Ammon's horn (tissue), 1 donor: Measurements from ENCODE around the gene RHOB.
"Not testable (repeated sequence)": the region's sequence is repeated elsewhere in the genome, so short reads cannot be mapped to it uniquely, and the experiment has no call there.

Experiments
- DNase-seq: peaks from one replicate; pipeline ENCODE4 v3.0.0-alpha.2; 2016; ENCODE audit warnings: low spot score

Gene RHOB

DNA sequence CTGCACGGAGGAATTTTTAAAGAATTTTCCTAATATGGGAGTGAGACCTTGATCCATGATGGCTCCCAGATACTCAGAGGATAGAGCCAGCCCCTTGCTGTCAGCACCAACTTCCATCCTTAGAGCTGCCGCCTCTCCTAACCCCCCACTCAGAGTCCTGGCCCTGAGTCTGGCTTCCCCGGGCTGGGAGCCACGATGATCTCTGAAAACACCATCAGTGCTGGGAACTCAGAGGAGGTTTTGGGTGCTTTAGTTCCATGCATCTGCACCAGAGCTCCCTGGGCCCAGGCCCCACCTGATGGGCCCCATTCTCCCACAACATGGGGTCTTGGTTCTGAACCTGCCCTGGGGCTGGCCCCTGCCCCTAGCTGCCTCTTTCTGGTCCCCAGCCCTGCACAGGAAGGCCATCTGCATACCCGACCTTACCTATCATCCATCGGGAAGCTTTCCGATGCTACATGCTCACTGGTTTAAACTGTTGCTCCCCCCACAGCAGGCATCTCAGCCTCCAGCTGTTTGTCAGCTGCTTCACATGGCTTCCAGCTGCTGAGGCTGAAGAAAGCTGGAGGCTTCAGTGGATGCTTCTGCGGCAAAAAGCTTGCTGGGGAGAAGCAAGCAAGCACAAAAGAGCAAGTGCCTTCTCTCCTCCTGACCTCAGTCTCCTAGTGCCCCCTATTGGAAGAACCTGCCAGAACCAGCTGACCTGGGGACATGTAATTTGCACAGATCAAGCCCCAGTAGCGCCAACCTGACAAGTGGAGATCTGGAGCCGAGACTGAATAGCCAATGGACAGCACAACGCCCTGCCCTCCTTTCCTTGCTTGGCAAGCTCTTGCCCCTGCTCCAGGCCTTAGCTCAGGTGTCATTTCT, 24.2 kb upstream of the RHOB start:
- peak; percentile 53 for DNase-seq

GRCh38 chr2:20423359-20423758, 23.5 kb upstream of the RHOB start:
- DNase-seq = no peak

- DNase-seq = no peak
These were observed 23.0 kb upstream of the RHOB start for GRCh38 chr2:20423847-20424246.

DNA sequence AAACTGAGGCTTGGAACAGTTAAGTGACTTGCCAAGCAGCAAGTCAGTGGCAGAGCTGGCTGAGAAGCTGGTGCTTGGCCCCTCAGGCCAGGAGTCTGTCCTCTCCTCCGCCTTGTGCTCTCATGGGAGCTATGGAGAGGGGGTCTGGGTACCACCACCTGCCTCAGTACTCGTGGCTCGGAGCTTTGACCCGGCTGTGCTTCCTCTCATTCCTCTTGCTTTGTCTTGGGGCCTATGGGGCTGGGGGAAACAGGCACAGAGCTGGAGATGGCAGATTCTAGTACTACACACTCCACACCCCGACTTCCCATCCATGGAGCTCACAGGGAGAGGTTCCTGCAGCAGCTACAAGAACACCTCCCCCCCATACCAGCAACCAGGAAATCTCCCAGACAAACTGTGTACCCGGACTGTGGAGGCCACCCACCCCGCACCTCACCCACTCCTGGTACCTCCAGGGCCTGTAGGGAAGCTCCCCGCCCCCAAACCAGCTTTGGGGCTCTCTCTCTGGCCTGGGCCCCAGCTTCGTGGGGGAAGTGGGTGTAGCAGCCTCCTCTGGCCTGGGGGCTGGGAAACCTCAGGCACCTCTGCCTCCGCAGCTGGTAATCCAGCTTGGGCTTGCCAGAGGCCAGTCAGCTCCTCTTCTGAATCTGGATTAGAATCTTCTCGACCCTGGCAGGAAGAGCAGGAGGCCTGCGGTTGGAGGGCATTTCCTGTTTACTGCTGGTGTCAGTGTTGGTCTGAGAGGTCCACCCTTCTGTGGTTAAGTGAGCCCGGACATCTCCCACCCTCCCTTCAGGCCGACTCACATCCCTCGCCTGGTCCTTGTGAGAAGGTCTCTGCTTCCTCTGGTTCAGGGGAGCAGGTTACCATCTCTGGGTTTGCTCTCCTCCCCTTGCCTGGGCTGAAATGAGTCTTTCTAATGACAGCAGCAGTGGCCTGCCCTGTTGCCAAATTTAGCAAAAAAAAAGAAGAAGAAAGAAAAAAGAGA, 22.3 kb upstream of the RHOB start:
- DNase-seq = peak; percentile 79

DNA sequence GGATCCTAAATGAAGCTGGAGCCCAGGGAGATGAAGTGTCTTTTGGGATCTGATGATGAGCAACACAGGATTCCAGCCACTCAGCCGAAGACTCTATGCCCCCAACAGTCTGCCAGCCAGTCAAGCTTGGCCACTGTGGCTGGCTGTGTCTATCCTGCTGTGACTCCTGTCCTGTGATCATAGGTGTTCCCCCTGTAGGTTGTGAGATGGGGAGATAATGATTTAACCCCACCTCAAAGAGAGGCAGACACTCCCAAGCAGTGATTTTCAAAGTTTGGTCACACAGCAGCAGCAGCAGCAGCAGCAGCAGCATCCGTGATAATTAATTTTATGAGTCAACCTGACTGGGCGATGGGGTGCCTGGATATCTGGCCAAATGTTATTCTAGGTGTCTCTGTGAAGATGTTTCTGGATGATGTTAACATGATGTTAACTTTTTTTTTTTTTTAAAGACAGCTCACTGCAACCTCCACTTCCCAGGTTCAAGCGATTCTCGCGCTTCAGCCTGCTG, 21.4 kb upstream of the RHOB start:
- DNase-seq = no peak

GRCh38 chr2:20425884-20426283, 21.0 kb upstream of the RHOB start:
- no peak for DNase-seq

DNA sequence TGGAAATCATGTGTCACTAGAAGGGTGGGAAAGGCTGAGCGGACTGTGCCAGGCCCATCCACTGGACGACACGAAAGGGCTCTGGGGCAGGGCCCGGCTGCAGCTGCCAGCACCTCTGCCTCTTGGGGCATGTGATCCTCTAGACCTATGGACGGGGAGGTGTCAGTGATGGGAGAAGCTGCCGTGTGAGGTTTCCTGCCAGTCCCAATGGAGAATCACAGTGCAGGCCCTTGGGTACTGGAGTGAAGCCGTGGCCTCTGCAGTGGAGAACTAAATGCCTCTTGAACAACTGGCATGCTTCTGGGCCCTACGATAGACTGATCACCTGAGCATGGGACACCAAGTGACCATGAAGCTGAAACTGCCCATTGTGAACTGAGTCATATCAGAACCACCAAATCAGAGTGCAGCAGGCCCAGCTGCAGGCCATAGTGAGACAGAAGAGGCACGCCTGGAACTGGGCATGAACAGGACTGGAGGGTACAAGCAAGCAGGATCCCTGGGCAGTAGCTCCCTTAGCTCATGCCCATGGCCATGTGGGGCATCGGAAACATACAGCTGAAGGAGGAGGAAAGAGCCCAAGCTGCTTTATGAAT, 18.8 kb upstream of the RHOB start:
- no peak for DNase-seq

DNA sequence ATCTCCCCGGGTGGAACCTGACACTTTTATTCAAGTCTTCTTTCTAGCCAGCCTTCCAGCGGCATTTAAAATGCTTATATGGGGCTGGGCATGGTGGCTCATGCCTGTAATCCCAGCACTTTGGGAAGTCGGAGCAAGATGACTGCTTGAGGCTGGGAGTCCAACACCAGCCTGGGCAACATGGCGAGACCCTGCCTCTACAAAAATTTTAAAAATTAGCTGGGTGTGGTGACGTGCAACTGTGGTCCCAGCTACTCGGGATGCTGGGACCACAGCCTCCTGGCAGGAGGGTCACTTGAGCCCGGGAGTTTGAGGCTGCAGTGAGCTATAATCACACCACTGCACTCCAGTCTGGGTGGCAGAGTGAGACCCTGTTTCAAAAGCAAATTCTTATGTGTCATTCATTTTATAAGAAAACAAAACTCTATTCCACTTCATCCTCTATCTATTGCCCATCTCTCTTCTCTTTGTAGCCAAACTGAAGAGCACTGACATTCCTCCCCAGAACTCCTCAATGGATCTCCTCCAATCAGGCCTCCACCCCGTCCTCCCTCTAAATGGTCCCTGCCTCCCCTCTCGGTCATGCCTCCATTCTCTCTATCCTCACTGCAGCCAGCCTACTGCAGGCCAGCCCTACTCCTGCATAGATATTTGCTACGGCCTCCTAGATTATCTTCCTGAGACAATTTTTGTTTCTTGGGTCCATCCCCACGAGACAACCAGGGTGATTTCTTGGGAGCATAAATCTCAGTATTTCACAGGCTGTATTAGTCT, 18.0 kb upstream of the RHOB start:
- DNase-seq = no peak

DNA sequence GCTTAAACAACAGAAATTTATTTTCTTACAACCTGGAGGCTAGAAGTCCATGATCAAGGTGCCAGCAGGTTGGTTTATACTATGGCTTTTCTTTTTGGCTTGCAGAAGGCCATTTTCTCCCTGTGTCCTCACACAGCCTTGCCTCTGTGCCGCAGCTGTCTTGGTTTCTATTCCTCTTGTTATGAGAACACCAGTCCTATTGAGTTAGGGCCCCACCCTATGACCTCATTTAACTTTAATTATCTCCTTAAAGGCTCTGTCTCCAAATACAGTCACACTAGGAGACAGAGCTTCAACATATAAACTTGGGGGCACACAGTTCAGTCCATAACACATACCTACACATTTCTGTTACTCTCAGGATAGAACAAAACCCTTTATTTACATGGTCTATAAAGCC, 17.3 kb upstream of the RHOB start:
- DNase-seq = no peak

DNA sequence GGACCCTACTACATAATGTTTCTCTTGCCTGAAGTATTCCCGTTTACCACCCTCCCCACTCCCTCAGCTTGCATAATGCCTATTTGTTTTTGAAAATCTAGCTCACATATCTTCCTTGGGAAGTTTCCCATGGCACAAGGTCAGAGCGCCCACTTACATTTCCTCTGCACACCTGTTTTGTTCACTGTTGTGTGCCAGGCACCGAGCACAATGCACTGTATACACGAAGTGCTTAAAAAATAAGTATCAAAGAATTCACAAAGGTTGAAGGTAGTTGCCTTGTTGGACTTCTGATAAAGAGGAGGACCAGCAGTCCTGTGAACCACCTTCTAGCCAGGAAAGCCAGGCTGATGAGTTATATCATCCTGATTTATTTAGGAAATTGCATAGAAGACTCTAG, 16.8 kb upstream of the RHOB start:
- no peak for DNase-seq

DNA sequence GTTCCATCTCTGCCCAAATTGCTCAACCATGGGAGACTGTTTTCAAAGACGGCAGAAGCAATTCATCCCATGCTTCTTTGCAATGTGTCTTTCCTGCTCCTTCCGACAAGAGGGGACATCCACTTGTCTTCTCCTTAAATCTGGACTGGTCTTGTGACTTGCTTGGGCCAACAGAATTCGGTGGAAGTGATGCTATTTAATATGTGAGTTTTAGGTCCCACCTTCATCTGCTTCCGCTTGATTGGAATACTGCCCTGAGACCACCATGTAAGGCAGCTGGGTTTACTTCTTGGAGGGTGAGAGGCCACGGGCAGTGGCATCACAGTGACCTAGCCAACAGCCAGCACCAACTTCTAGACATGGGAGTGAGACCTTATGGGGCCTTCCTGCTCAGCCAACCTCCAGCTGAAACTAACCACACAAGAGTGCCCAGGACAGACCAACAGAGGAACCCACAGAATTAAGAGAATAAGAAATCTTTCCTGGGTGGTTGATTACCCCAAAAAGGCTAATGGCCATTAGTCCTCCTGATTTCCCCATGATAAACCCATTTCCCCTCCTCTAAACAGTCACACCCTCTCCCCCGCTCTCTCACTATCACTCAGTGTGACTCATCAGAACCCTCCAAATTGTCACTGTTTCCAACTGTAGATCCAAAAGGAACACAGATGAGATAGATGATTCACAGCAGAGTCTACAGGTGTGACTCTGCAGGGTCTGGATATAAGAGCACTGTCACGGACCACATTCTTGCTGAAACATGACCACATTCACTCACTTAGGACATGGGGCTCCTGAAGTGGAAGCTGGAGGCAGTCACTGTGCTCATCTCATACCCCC, 16.2 kb upstream of the RHOB start:
- DNase-seq = no peak

DNA sequence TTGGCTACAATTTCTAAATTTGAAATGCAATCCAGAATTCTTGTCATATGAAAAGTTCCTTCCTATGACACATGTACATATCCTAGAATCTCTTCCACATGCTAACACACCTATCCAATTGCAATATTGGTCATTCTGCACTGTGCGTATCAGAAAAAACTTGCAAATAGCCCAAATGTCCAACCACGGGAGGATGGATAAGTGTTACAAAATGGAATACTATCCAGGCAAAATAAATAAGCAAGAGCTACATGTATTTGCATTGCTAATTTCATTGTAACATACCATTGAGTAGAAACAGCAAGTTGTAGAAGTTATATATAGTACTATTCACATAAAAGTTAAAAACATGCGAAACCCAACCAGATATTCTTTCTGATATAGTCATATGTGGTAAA, 15.6 kb upstream of the RHOB start:
- DNase-seq = no peak

DNA sequence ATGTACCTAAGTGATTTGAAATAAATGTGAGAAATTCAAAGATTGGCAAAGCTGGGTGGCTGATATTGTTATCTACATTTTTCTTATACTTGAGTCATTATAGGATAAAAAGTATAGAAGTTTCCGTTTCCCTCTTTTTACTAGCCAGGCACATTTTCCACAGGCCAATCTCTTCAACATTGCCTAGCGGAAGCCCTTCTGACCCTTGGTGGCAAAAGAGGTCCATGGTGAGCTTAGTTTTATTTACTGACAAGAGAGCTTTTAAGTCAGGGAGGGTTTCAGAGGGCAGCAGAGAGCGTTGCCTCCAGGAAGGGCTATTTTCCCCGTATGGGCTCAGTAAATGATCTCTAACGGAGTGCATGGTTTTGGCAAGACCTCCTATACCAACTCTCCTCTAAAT, 15.1 kb upstream of the RHOB start:
- DNase-seq = no peak

DNA sequence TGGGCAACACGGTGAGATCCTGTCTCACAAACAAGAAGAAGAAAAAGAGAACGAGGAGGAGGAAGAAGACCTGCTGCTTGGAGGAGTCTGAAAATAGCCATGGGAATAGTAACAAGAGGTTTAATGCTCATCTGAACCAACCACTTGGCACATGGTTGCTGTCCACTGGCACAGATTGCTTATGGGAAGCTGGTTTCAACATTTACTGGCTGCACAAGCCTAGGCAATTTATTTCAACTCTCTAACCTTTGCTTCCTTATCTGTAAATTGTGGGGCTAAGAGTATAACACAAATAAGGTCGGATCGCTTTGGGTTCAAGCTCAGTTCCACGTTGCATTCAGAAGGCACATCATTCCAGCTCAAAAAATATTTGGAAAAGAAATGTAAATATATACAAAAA, 14.2 kb upstream of the RHOB start:
- no peak for DNase-seq

DNA sequence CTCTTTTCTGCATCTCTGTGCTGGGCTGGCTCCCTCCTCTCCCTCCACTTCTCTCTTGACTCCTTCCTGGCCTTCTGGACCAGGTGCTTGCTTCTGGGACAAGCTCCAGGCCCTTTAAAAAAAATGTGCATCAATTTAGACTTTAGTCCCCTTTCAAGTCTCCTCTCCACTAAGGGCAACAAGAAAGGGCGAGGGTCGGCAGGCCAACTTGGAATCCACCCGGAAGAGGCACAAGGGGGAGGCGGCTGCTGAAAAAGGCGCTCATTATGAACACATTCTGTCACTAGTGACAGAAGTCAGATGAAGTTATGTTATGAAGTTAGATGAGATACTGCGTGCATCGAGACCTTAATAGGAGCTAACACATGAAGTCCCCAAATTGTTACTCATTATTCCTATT, 13.6 kb upstream of the RHOB start:
- no peak for DNase-seq

- no peak for DNase-seq
These were observed 12.8 kb upstream of the RHOB start for GRCh38 chr2:20433946-20434553.

- no peak for DNase-seq
These were observed 12.1 kb upstream of the RHOB start for GRCh38 chr2:20434588-20435294.

DNA sequence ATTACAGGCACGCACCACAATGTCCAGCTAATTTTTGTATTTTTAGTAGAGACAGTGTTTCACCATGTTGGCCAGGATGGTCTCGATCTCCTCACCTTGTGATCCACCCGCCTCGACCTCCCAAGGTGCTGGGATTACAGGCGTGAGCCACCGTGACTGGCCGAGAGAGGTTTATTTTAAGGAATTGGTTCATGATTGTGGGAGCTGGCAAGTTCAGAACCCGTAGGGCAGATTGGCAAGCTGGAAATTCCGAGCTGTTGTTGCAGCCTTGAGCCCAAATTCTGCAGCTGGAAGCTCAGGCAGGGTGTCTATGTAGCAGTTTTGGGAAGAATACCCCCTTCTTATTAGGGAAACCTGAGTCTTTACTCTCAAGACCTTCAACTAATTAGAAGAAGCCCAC, 11.4 kb upstream of the RHOB start:
- not testable (repeated sequence) for DNase-seq

GRCh38 chr2:20436716-20437470, 10.0 kb upstream of the RHOB start:
- no peak for DNase-seq
